GM12878 (cell line): Measurements from ENCODE around the gene TRPV3. TPM values are rescaled to one million over a fixed set of nuclear protein-coding genes. Genes with fewer than 3 reads are reported as not detected.

Source experiments
- ATAC-seq: fragments of 200-7000 bp; cut with Tn5 transposase; 3 replicates; pipeline ENCODE4 v1.9.1; 2020; ENCODE audit warnings: mild to moderate bottlenecking, moderate library complexity
- BruUV-seq: library from RNA; stranded (reverse); fragments of 400-500 nt; replicated peaks from 2 replicates; lab custom pipeline; 2021; lab: Mats Ljungman, UMichigan
- CTCF ChIA-PET: fragments of 300-600 bp; sonication (Branson Sonifier 250); formaldehyde crosslinking; extraction: SDS; loops from one replicate; lab custom pipeline; 2021; ENCODE audit warnings: inconsistent platforms; lab: Yijun Ruan, JAX
- POLR2A ChIA-PET: fragments of 350-600 bp; formaldehyde crosslinking; extraction: SDS; loops from one replicate; lab custom pipeline; 2021; ENCODE audit warnings: inconsistent platforms; lab: Charles Lee
- RAD21 ChIA-PET: fragments of 300-600 bp; sonication (Branson Sonifier 250); formaldehyde crosslinking; loops from one replicate; lab custom pipeline; 2023; ENCODE audit warnings: antibody characterized with exemption; ENCODE audit not compliant: unreplicated experiment; lab: Charles Lee
- SMC1A ChIA-PET: fragments of 300-600 bp; sonication (Branson Sonifier 250); formaldehyde crosslinking; loops from one replicate; lab custom pipeline; 2023; ENCODE audit not compliant: unreplicated experiment, uncharacterized antibody; lab: Charles Lee
- DNase-seq: peaks from one replicate; pipeline ENCODE4 v3.0.0-alpha.2; 2011; ENCODE audit warnings: low read depth, low spot score
- FAIRE-seq: peaks from 3 replicates; lab custom pipeline; 2011; peaks lifted over from hg19 to GRCh38; lab: Jason Lieb, UNC
- H2AFZ ChIP-seq: 2 replicates; pipeline ENCODE4 v1.6.0; 2011; ENCODE audit warnings: low read depth, low read length, control low read depth; ENCODE audit not compliant: control insufficient read depth
- H3K27ac ChIP-seq: 2 replicates; pipeline ENCODE4 v1.5.1; 2011; ENCODE audit warnings: control low read depth; ENCODE audit not compliant: control insufficient read depth, insufficient read depth
- H3K27me3 ChIP-seq, 2 experiments: replicated peaks in 1 of 2; 2 replicates each; pipeline versions ENCODE4 v1.6.0 to v1.6.1; 2011; ENCODE audit warnings: low read length in 1 of 2; ENCODE audit not compliant: control insufficient read depth in 2 of 2, insufficient read depth in 2 of 2
- H3K36me3 ChIP-seq, 2 experiments: 2 replicates each; pipeline ENCODE4 v1.5.1; 2011; ENCODE audit warnings: low read length in 1 of 2; ENCODE audit not compliant: control insufficient read depth in 2 of 2, insufficient read depth in 2 of 2
- H3K4me1 ChIP-seq: 2 replicates; pipeline ENCODE4 v1.6.1; 2011; ENCODE audit warnings: mild to moderate bottlenecking, low read length, moderate library complexity, mixed read lengths; ENCODE audit not compliant: control insufficient read depth, insufficient read depth
- H3K4me2 ChIP-seq: 2 replicates; pipeline ENCODE4 v1.6.0; 2011; ENCODE audit warnings: control low read depth; ENCODE audit not compliant: control insufficient read depth, insufficient read depth
- H3K4me3 ChIP-seq: fragments of 200-600 bp; sonication (generic); 2 replicates; pipeline ENCODE4 v1.5.1; 2016
- H3K79me2 ChIP-seq: 2 replicates; pipeline ENCODE4 v1.6.0; 2011; ENCODE audit warnings: low read length; ENCODE audit not compliant: control insufficient read depth, insufficient read depth
- H3K9ac ChIP-seq: 2 replicates; pipeline ENCODE4 v1.8.0; 2011; ENCODE audit warnings: low read length, control low read depth, mixed read lengths; ENCODE audit not compliant: control insufficient read depth, insufficient read depth
- H3K9me3 ChIP-seq: replicated peaks from 3 replicates; pipeline ENCODE4 v1.5.1; 2011; ENCODE audit warnings: mild to moderate bottlenecking, low read length; ENCODE audit not compliant: control insufficient read depth, insufficient read depth
- H4K20me1 ChIP-seq: 2 replicates; pipeline ENCODE4 v1.6.0; 2011; ENCODE audit not compliant: control insufficient read depth, insufficient read depth
- BHLHE40 ChIP-seq, 2 experiments: fragments of 450-650 bp in 1 of 2; IDR thresholded peaks; 2 replicates each; pipeline ENCODE4 v1.6.1; 2011 to 2017; ENCODE audit warnings: low read depth in 2 of 2, borderline replicate concordance in 1 of 2, improper control_type of control experiment in 1 of 2, low read length in 1 of 2, mild to moderate bottlenecking in 1 of 2
- CBX5 ChIP-seq: sonication (generic); IDR thresholded peaks from 2 replicates; pipeline ENCODE4 v1.6.1; 2016; ENCODE audit warnings: low read depth, moderate library complexity, mild to moderate bottlenecking, inconsistent platforms
- CEBPB ChIP-seq, 2 experiments: fragments of 150-350 bp in 1 of 2; IDR thresholded peaks; 2 replicates each; pipeline ENCODE4 v1.6.1; 2012 to 2014; ENCODE audit warnings: low read depth in 2 of 2, low read length in 2 of 2, borderline replicate concordance in 1 of 2, inconsistent platforms in 1 of 2
- CREM ChIP-seq: IDR thresholded peaks from 2 replicates; pipeline ENCODE4 v1.6.1; 2014; ENCODE audit warnings: antibody characterized with exemption, low read depth
- DPF2 ChIP-seq: fragments of 450-650 bp; IDR thresholded peaks from 2 replicates; pipeline ENCODE4 v1.6.1; 2017; ENCODE audit warnings: mild to moderate bottlenecking
- HDGF ChIP-seq: fragments of 450-650 bp; IDR thresholded peaks from 2 replicates; pipeline ENCODE4 v1.6.1; 2016; ENCODE audit warnings: antibody characterized with exemption
- NFXL1 ChIP-seq: fragments of 450-650 bp; IDR thresholded peaks from 2 replicates; pipeline ENCODE4 v1.6.1; 2017; ENCODE audit warnings: antibody characterized with exemption, mild to moderate bottlenecking, borderline replicate concordance
- NR2C1 ChIP-seq: fragments of 450-650 bp; IDR thresholded peaks from 2 replicates; pipeline ENCODE4 v1.6.1; 2017; ENCODE audit warnings: antibody characterized with exemption, mild to moderate bottlenecking, moderate library complexity
- POLR2A ChIP-seq: IDR thresholded peaks from 2 replicates; pipeline ENCODE4 v1.6.1; 2011; ENCODE audit warnings: low read depth, mild to moderate bottlenecking, low read length
- RELB ChIP-seq: fragments of 450-650 bp; IDR thresholded peaks from 2 replicates; pipeline ENCODE4 v1.6.1; 2017; ENCODE audit warnings: low read depth, mild to moderate bottlenecking, moderate library complexity
- SMAD5 ChIP-seq: IDR thresholded peaks from 2 replicates; pipeline ENCODE4 v1.6.1; 2016; ENCODE audit warnings: antibody characterized with exemption, low read depth
- SP1 ChIP-seq: IDR thresholded peaks from one replicate; pipeline ENCODE4 v1.6.1; 2011; ENCODE audit warnings: low read depth, low read length
- STAT1 ChIP-seq: fragments of 450-650 bp; conservative IDR thresholded peaks from 2 replicates; pipeline ENCODE4 v1.6.1; 2014; ENCODE audit warnings: antibody characterized with exemption, mild to moderate bottlenecking
- USF1 ChIP-seq: IDR thresholded peaks from 2 replicates; pipeline ENCODE4 v1.6.1; 2011; ENCODE audit warnings: borderline replicate concordance, low read depth, mild to moderate bottlenecking, moderate library complexity, mixed read lengths, low read length; ENCODE audit not compliant: insufficient read depth; ENCODE audit errors: extremely low read length
- WGBS: methylation state at CpG from one replicate; pipeline ENCODE4 v1.1.6; 2016; ENCODE audit warnings: low lambda C conversion rate; ENCODE audit not compliant: insufficient replicate concordance, insufficient coverage; ENCODE audit errors: missing lambda C conversion rate; 5-methylcytosine and 5-hydroxymethylcytosine counted together
- in situ Hi-C: fragments of 300-500 bp; cut with MboI; formaldehyde crosslinking; loops from 9 replicates; pipeline ENCODE4 v1.14.3; 2018; ENCODE audit warnings: mixed read lengths
- intact Hi-C: fragments of 100-400 bp; cut with micrococcal nuclease; formaldehyde crosslinking; loops from one replicate; pipeline ENCODE4 v1.14.2; 2022; ENCODE audit not compliant: unreplicated experiment
- polyA plus RNA-seq, 11 experiments: library from polyadenylated mRNA; depleted of rRNA in 4 of 11; unstranded in 6 of 11; stranded (reverse) in 5 of 11; fragments of >200 nt; fragmentation: Nextera tagmentation in 4 of 11; fragmentation: Illumina TruSeq in 1 of 11; extraction: Ambion mirVana in 4 of 11; extraction: Trizol in 1 of 11; gene quantifications; 1 replicate in 1 of 11; 2 replicates in 10 of 11; pipeline versions ENCODE4 v1.2.1 to v1.2.3, GENCODE V29; 2011 to 2016; ENCODE audit warnings: inconsistent platforms in 2 of 11, missing spikeins in 2 of 11, low read depth in 1 of 11
- total RNA-seq, 4 experiments: library from RNA; depleted of rRNA in 3 of 4; stranded (reverse); fragments of >200 nt in 3 of 4; fragmentation: Illumina TruSeq in 1 of 4; extraction: Trizol in 1 of 4; gene quantifications; 2 replicates each; pipeline versions ENCODE4 v1.2.1 to v1.2.3, GENCODE V29; 2013 to 2021

Gene TRPV3
- total and polyA plus RNA-seq, 10 of the 15 experiments (the other 5 are each of a cell fraction or from before 2014, with no cell fraction given): 0.52 to 12.0 (median 2.7) TPM

GRCh38 chr17:3571043-3571900 is 13.7 kb upstream of the TRPV3 start:
- Histone ChIP-seq H4K20me1 (no peaks in the 10 kb centered on the region), H3K9ac (no peak overlapping the region), H3K4me3 (no peak overlapping the region), H2AFZ (no peak overlapping the region), H3K36me3 (no peaks in the 10 kb centered on the region; a peak in 1 of 4 replicates), H3K79me2 (no peaks in the 10 kb centered on the region), H3K27me3 (no peaks in the 10 kb centered on the region), H3K4me1 (no peaks in the 10 kb centered on the region), H3K27ac (no peak overlapping the region), H3K4me2 (no peak overlapping the region), H3K9me3 (no peaks in the 10 kb centered on the region)
- DNase-seq: no peak
- ChIA-PET CTCF (interaction anchor here (1.0 kb wide), 1 partner anchor 31 kb away, joined by 3 read pairs; no protein-coding TSS in a partner anchor), RAD21 (interaction anchor here (0.9 kb wide), 1 partner anchor 9 kb away, joined by 4 read pairs; no protein-coding TSS in a partner anchor), POLR2A (no interaction called here), SMC1A (no interaction called here)
- no TSS peak for BruUV-seq
- intact Hi-C loops: no loop called here
- WGBS: 89% methylated on average over 36 of the region's 36 CpGs
- TF ChIP-seq NR2C1: no peak
- in situ Hi-C loops: no loop called here
- no peak for ATAC-seq
- no peak for FAIRE-seq

- WGBS: over 99% methylated on average over 6 of the region's 9 CpGs
- TF ChIP-seq POLR2A: no peak
- no peak for TF ChIP-seq RELB
- no peak for TF ChIP-seq CEBPB (IDR thresholded peaks at IDR 0.05; ENCODE audit: borderline replicate concordance in 1 of 2, low read depth in 2 of 2, low read length in 2 of 2)
- TF ChIP-seq CREM: no peak
- TF ChIP-seq SMAD5: no peak
- no peak for TF ChIP-seq STAT1
- no peak for TF ChIP-seq SP1
- TF ChIP-seq USF1: no peak
- TF ChIP-seq DPF2: no peak
- no peak for TF ChIP-seq HDGF
- no peak for TF ChIP-seq BHLHE40 (IDR thresholded peaks at IDR 0.05; ENCODE audit: borderline replicate concordance in 1 of 2, low read depth in 2 of 2, low read length in 1 of 2)
- TF ChIP-seq NFXL1: no peak
- no peak for TF ChIP-seq CBX5
Measured at GRCh38 chr17:3569534-3570137, 12.0 kb upstream of the TRPV3 start.

More at GRCh38 chr17:3569534-3570137, 12.0 kb upstream of the TRPV3 start:
- no peaks in the 10 kb centered on the region for H3K79me2 ChIP-seq
- H3K9me3 ChIP-seq: no peaks in the 10 kb centered on the region
- FAIRE-seq: no peak
- in situ Hi-C loops (no loop called here), intact Hi-C loops (no loop called here)
- ChIA-PET POLR2A (interaction anchor here (0.7 kb wide), 1 partner anchor 12 kb away, joined by 4 read pairs; the partner anchor contains the start of gene TRPV3), SMC1A (no interaction called here), RAD21 (no interaction called here), CTCF (no interaction called here)
- H3K36me3 ChIP-seq: no peaks in the 10 kb centered on the region; a peak in 1 of 4 replicates
- H3K4me1 ChIP-seq: no peaks in the 10 kb centered on the region
- H3K27ac ChIP-seq: no peak overlapping the region
- no peaks in the 10 kb centered on the region for H3K27me3 ChIP-seq
- no peak overlapping the region for H3K9ac ChIP-seq
- no peaks in the 10 kb centered on the region for H4K20me1 ChIP-seq
- no peak for DNase-seq
- no TSS peak for BruUV-seq
- no peak overlapping the region for H2AFZ ChIP-seq
- H3K4me2 ChIP-seq: no peak overlapping the region
- H3K4me3 ChIP-seq: no peak overlapping the region
- ATAC-seq: no peak
